ENCODE results near the gene ELL2. TPM values are rescaled to one million over a fixed set of nuclear protein-coding genes. Genes with fewer than 3 reads are reported as not detected.
A peak's percentile ranks its signal among the peaks of the same experiment; 100 is the strongest.

ELL2 gene
- polyA plus RNA-seq, 3 donors = 3.1 to 8.1 (median 5.8) TPM

DNA sequence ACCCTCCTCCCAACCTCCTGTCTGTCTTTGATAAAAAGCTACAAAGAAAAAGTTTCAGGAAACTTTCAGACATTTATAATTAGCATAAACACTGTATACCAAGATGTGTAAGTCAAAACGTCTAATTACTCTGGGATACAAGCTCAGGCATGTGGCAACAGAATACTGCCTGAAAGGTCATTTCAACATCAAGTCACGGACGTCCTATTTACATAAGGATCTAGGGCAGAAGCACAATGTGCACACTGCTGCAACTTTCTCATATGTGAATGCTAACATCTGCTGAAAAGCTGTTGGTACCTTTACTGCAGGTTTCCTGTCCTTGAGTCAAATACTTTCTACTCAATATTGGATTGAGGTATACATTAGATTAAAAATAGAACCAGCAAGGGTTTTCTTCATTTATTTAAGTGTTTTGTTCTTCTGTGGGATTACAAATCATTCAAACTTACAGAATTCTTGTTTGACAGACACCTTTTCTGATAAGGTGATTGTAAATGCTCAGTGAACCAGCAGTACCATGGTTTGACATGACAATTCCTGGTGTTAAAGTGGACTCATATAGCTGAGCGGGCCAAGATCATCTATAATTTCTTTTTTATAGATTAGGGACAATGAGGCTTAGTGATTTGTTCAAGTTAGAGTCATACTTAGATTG, 36.8 kb downstream of the ELL2 start:
- peak; percentile 58 to 84 (median 73) for DNase-seq
- Histone ChIP-seq H3K9me3 (replicated peaks in 1 of 2; ENCODE audit: control insufficient read depth in 1 of 2, insufficient read depth in 1 of 2, low read length in 2 of 2) (no peaks in the 10 kb centered on the region), H4K20me1 (ENCODE audit: insufficient read depth, low read length) (peaks cover 15% of the 10 kb centered on the region), H3K4me1 (ENCODE audit: control insufficient read depth in 1 of 2, insufficient read depth in 2 of 2, low read length in 2 of 2) (peaks cover 41 to 42% of the 10 kb centered on the region in 2 donors), H3K36me3 (replicated peaks in 1 of 2; ENCODE audit: control insufficient read depth in 1 of 2, insufficient read depth in 2 of 2, low read length in 2 of 2) (no peaks in the 10 kb centered on the region), H3K4me2 (replicated peaks; ENCODE audit: extremely low read depth, low read length, poor library complexity, severe bottlenecking) (peak overlapping the region; percentile 58), H3K27me3 (ENCODE audit: control insufficient read depth in 2 of 2, insufficient read depth in 2 of 2, low read length in 2 of 2) (no peaks in the 10 kb centered on the region), H3K9ac (ENCODE audit: insufficient read depth, low read length, poor library complexity, severe bottlenecking) (no peak overlapping the region), H3K4me3 (replicated peaks in 1 of 3; ENCODE audit: low read depth in 2 of 3, low read length in 3 of 3) (peak overlapping the region in 1 of 3 experiments; percentile 48), H2AFZ (ENCODE audit: insufficient read depth, low read depth, low read length, poor library complexity, severe bottlenecking) (no peak overlapping the region), H3K79me2 (ENCODE audit: insufficient read depth, low read length) (no peaks in the 10 kb centered on the region), H3K27ac (ENCODE audit: low read depth in 1 of 2, low read length in 2 of 2) (peak overlapping the region in 1 of 2 donors; percentile 60)
- H3K27me3 Mint-ChIP-seq (ENCODE audit: low read depth in 3 of 3) = peaks cover 0 to 3% (median 0%) of the 10 kb centered on the region in 3 donors
- H3K36me3 Mint-ChIP-seq = peaks cover 13 to 17% of the 10 kb centered on the region in 2 donors
- peak overlapping the region in 1 of 2 donors; percentile 67 for H3K4me3 Mint-ChIP-seq
- no peaks in the 10 kb centered on the region for H3K9me3 Mint-ChIP-seq
- peak overlapping the region; percentile 33 to 90 (median 84) for H3K27ac Mint-ChIP-seq
- intact Hi-C loops (cut with micrococcal nuclease) = loop anchor here in 1 of 2 donors (5.0 kb wide), 1 partner anchor 32 kb away; no protein-coding TSS in a partner anchor
- TF ChIP-seq, protein P1, sequence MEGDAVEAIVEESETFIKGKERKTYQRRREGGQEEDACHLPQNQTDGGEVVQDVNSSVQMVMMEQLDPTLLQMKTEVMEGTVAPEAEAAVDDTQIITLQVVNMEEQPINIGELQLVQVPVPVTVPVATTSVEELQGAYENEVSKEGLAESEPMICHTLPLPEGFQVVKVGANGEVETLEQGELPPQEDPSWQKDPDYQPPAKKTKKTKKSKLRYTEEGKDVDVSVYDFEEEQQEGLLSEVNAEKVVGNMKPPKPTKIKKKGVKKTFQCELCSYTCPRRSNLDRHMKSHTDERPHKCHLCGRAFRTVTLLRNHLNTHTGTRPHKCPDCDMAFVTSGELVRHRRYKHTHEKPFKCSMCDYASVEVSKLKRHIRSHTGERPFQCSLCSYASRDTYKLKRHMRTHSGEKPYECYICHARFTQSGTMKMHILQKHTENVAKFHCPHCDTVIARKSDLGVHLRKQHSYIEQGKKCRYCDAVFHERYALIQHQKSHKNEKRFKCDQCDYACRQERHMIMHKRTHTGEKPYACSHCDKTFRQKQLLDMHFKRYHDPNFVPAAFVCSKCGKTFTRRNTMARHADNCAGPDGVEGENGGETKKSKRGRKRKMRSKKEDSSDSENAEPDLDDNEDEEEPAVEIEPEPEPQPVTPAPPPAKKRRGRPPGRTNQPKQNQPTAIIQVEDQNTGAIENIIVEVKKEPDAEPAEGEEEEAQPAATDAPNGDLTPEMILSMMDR (IDR thresholded peaks at IDR 0.05) = no peak
- WGBS (ENCODE audit: insufficient coverage) = no CpG with 5 or more reads among the region's 4 CpGs
- H3K4me1 Mint-ChIP-seq = peaks cover 53% of the 10 kb centered on the region

DNA sequence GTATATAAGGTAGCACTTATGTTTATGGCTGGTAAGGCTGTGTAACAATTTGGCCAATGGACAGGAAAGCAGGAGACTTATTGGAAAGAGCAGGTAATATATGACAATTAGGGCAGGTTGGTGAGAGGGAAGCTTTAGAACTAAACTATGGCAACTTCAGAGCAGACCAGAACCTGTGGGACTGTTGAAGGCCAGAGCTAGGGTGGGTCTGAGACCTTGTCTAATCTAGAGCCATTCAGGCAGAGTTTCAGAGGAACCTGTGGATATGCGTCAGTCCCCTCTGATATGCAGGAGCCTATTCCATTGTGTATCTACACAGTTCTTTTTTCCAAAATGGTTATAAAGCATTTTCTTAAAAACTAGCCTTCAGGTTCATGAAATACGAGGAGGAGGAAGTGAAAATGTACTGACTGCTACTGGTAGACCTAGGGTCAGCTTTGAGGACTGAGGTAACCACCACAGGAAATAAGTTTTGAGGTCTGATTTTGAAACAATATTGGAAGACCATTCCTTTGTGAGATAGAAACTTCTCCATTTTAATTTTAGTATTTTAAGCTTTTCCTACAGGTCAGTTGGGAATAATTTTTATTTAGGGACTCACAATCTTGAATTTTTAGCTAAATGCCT, 37.6 kb downstream of the ELL2 start:
- peaks cover 15% of the 10 kb centered on the region for H4K20me1 ChIP-seq (ENCODE audit: insufficient read depth, low read length)
- no peaks in the 10 kb centered on the region for H3K36me3 ChIP-seq (replicated peaks in 1 of 2; ENCODE audit: control insufficient read depth in 1 of 2, insufficient read depth in 2 of 2, low read length in 2 of 2)
- Mint-ChIP-seq H3K27me3 (ENCODE audit: low read depth in 3 of 3) (peaks cover 0 to under 1% (median 0%) of the 10 kb centered on the region in 3 donors), H3K9me3 (no peaks in the 10 kb centered on the region), H3K27ac (peak overlapping the region; percentile 15 to 87 (median 33)), H3K36me3 (peaks cover 5 to 17% of the 10 kb centered on the region in 2 donors), H3K4me3 (peak overlapping the region in 1 of 2 donors; percentile 53), H3K4me1 (peaks cover 61% of the 10 kb centered on the region)
- intact Hi-C loops (cut with micrococcal nuclease) = loop anchor here in 1 of 2 donors (5.0 kb wide), 1 partner anchor 33 kb away; no protein-coding TSS in a partner anchor
- no peaks in the 10 kb centered on the region for H3K79me2 ChIP-seq (ENCODE audit: insufficient read depth, low read length)
- peak overlapping the region; percentile 58 for H3K4me2 ChIP-seq (replicated peaks; ENCODE audit: extremely low read depth, low read length, poor library complexity, severe bottlenecking)
- TF ChIP-seq, protein P1 (IDR thresholded peaks at IDR 0.05) = no peak
- H3K4me1 ChIP-seq (ENCODE audit: control insufficient read depth in 1 of 2, insufficient read depth in 2 of 2, low read length in 2 of 2) = peaks cover 47 to 49% of the 10 kb centered on the region in 2 donors
- peak overlapping the region in 1 of 3 experiments; percentile 48 for H3K4me3 ChIP-seq (replicated peaks in 1 of 3; ENCODE audit: low read depth in 2 of 3, low read length in 3 of 3)
- H3K9me3 ChIP-seq (replicated peaks in 1 of 2; ENCODE audit: control insufficient read depth in 1 of 2, insufficient read depth in 1 of 2, low read length in 2 of 2) = no peaks in the 10 kb centered on the region
- WGBS (ENCODE audit: insufficient coverage) = 0% methylated on average over 1 of the region's 2 CpGs
- H3K9ac ChIP-seq (ENCODE audit: insufficient read depth, low read length, poor library complexity, severe bottlenecking) = no peak overlapping the region
- H3K27me3 ChIP-seq (ENCODE audit: control insufficient read depth in 2 of 2, insufficient read depth in 2 of 2, low read length in 2 of 2) = no peaks in the 10 kb centered on the region
- no peak overlapping the region for H2AFZ ChIP-seq (ENCODE audit: insufficient read depth, low read depth, low read length, poor library complexity, severe bottlenecking)
- peak; percentile 42 to 72 (median 64) for DNase-seq
- H3K27ac ChIP-seq (ENCODE audit: low read depth in 1 of 2, low read length in 2 of 2) = peak overlapping the region in 1 of 2 donors; percentile 60
